22Rv1 (cell line): ENCODE results near the gene DCLK1.

Source experiments
- CTCF ChIP-seq: fragments of 450-650 bp; IDR thresholded peaks from 2 replicates; pipeline ENCODE4 v1.5.1; 2017; ENCODE audit warnings: mild to moderate bottlenecking
- ZFX ChIP-seq: fragments of 450-650 bp; IDR thresholded peaks from 2 replicates; pipeline ENCODE4 v1.6.1; 2017; ENCODE audit warnings: antibody characterized with exemption, borderline replicate concordance

DNA sequence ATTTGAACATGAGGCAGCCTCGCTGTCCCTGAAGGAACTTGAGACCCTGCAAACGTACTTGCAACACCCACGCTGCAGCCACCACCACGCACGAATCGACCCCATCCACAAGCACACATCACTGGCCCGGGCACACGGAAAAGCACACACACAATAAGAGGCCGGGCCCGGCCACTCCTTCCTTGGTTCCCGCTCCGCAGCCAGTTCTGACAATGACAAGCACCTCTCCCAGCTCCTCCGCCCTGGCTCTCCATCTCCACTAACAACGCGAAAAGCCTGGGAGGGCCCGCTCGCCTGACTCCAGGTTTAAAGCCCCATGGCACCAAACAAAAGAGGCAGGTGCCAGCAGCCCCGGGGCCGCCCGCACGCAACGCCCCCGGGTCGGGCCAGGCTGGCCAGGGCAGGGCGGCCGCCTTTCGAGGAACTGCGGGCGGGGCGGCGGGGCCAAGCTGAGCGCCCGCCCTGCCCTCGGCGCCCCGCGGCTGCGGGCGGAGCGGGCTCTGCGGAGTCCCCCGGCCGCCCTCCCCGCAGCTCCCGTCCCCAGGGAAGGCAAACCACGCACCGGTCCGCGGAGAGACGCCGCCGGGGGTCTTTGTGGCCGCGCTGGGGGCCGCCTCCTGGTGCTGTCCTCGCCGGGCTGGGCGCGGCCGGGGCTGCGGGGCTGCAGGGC, 495 bp downstream of the DCLK1 start:
- TF ChIP-seq CTCF (no peak), ZFX (no peak)
